Measurements from ENCODE around the gene HSF4.

DNA sequence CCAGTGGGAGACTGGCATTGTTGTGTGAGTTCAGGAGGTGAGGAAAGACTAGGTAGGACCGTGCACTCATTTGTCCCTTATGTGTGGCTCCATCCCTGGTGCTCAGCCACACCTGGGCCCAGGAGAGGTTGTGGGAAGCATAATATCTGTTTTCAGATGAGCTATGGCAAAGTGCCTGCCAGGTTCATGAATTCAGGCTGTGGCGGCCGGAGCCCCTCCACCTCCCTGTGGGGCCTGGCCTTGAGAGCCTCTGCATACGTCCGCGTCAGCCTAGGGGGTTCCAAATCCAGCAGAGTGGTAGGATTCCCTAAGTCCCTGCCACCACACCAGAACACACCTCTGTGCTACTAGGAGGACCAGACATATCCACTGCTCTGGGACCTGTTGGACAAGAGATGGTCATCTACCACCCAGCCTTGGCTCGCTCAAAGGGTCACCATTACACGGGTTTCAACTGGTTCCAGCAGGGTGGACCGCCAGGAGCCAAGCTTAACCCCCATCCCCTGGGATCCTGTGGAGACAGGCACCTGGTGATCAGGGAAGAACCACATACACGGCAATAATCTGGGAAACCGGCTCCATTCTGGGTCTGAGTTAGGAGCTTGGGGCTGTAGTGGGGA is 15.8 kb upstream of the HSF4 start:
- TF ChIP-seq POLR2A (IDR thresholded peaks at IDR 0.05) = no peak
- TF ChIP-seq, protein P1, sequence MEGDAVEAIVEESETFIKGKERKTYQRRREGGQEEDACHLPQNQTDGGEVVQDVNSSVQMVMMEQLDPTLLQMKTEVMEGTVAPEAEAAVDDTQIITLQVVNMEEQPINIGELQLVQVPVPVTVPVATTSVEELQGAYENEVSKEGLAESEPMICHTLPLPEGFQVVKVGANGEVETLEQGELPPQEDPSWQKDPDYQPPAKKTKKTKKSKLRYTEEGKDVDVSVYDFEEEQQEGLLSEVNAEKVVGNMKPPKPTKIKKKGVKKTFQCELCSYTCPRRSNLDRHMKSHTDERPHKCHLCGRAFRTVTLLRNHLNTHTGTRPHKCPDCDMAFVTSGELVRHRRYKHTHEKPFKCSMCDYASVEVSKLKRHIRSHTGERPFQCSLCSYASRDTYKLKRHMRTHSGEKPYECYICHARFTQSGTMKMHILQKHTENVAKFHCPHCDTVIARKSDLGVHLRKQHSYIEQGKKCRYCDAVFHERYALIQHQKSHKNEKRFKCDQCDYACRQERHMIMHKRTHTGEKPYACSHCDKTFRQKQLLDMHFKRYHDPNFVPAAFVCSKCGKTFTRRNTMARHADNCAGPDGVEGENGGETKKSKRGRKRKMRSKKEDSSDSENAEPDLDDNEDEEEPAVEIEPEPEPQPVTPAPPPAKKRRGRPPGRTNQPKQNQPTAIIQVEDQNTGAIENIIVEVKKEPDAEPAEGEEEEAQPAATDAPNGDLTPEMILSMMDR (IDR thresholded peaks at IDR 0.05) = no peak

All from esophagus squamous epithelium (tissue), 4 donors.